Upper lobe of left lung (tissue), 6 donors: ENCODE results near the gene PNPT1. TPM values are rescaled to one million over a fixed set of nuclear protein-coding genes. Genes with fewer than 3 reads are reported as not detected.

Experiments used
- ATAC-seq, 2 donors: fragments of 200-7000 bp; cut with Tn5 transposase; one replicate each; pipeline ENCODE4 v1.9.1; 2022; ENCODE audit warnings: mild to moderate bottlenecking in 2 of 2, moderate library complexity in 2 of 2; ENCODE audit not compliant: low FRiP score in 2 of 2
- DNase-seq, 2 donors: peaks; one replicate each; pipeline ENCODE4 v3.0.0-alpha.2; 2019 to 2020
- H3K27ac ChIP-seq, 4 donors: fragments of 200-600 bp; sonication (generic); one replicate each; pipeline ENCODE4 v1.5.1; 2016 to 2019
- H3K27me3 ChIP-seq, 4 donors: fragments of 200-600 bp; sonication (generic); one replicate each; pipeline ENCODE4 v1.5.1; 2017 to 2019
- H3K36me3 ChIP-seq, 4 donors: fragments of 200-600 bp; sonication (generic); one replicate each; pipeline ENCODE4 v1.5.1; 2016 to 2019
- H3K4me1 ChIP-seq, 4 donors: fragments of 200-600 bp; sonication (generic); one replicate each; pipeline ENCODE4 v1.5.1; 2018 to 2019
- H3K4me3 ChIP-seq, 4 donors: fragments of 200-600 bp; sonication (generic); one replicate each; pipeline ENCODE4 v1.5.1; 2017 to 2019; ENCODE audit warnings: mild to moderate bottlenecking in 2 of 4, moderate library complexity in 1 of 4
- H3K9me3 ChIP-seq, 4 donors: fragments of 200-600 bp; sonication (generic); one replicate each; pipeline ENCODE4 v1.5.1; 2018 to 2019
- CTCF ChIP-seq, 6 experiments: fragments of 450-650 bp in 4 of 6; fragments of 200-600 bp in 2 of 6; sonication (generic) in 2 of 6; IDR thresholded peaks; one replicate each; pipeline ENCODE4 v1.5.1; 2016 to 2019; ENCODE audit warnings: antibody characterized with exemption in 6 of 6
- EP300 ChIP-seq, 4 donors: sonication (generic); formaldehyde crosslinking; IDR thresholded peaks; one replicate each; pipeline ENCODE4 v1.5.1; 2017; ENCODE audit warnings: antibody characterized with exemption in 4 of 4, control low read depth in 2 of 4
- POLR2A ChIP-seq, 4 donors: fragments of 450-650 bp; IDR thresholded peaks; one replicate each; pipeline ENCODE4 v1.5.1; 2016 to 2017; ENCODE audit warnings: antibody characterized with exemption in 4 of 4, mild to moderate bottlenecking in 2 of 4
- POLR2AphosphoS5 ChIP-seq, 2 donors: sonication (generic); formaldehyde crosslinking; IDR thresholded peaks; one replicate each; pipeline ENCODE4 v1.5.1; 2017; ENCODE audit warnings: antibody characterized with exemption in 2 of 2
- WGBS, 2 donors: methylation state at CpG; one replicate each; pipeline ENCODE4 v1.1.5; 2017 to 2018; 5-methylcytosine and 5-hydroxymethylcytosine counted together
- total RNA-seq, 6 donors: library from RNA; depleted of rRNA in 4 of 6; stranded (reverse); fragments of >200 nt in 4 of 6; gene quantifications; one replicate each; pipeline versions ENCODE4 v1.1.0 to v1.2.1, GENCODE V29; 2016 to 2021
- donor health status: DM: no; HTN: no; CAD: no; lungs with moderate emphysema.
- donor health status: DM: no; HTN: yes; CAD: no; lungs with severe emphysema.

PNPT1 gene
- total RNA-seq, 6 donors from 2014 or later = 12.6 to 23.3 (median 15.1) TPM

DNA sequence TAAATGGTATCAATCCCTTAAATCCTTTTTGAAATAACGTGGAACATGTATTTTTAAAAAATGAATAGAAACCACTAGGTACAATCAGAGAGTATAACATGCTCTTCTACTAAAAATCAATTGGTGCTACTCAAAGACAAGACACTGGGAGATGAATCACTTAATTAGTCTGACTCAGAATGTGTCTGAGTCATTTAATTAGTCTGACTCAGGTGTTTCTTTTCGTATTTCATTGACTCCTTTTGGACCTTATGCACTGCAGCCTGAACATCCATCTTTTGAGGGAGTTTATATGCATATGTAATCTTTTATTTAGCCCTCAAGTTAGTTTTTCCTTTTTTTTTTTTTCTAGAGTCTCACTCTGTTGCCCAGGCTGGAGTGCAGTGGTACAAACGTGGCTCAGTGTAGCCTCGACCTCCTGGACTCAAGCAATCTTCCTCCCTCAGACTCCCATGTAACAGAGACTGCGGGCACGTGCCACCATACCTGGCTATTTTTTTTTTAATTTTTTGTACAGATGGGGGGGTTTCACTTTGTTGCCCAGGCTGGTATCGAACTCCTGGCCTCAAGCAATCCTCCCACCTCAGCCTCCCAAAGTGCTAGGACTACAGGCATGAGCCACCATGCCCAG is 102.7 kb downstream of the PNPT1 start:
- Histone ChIP-seq H3K4me3 (no peak overlapping the region), H3K27me3 (no peaks in the 10 kb centered on the region), H3K27ac (no peak overlapping the region), H3K36me3 (peaks cover 0 to 38% (median 3%) of the 10 kb centered on the region in 4 donors), H3K4me1 (peaks cover 0 to 9% (median 3%) of the 10 kb centered on the region in 4 donors), H3K9me3 (no peaks in the 10 kb centered on the region)
- 89 to 92% methylated on average over 7 of the region's 7 CpGs for WGBS, 2 donors
- DNase-seq (no peak), ATAC-seq (no peak)
- no peak for TF ChIP-seq POLR2A (IDR thresholded peaks at IDR 0.05)
- TF ChIP-seq POLR2AphosphoS5 (IDR thresholded peaks at IDR 0.05) = no peak

GRCh38 chr2:55585451-55586080 is 108.1 kb downstream of the PNPT1 start:
- no peak overlapping the region for H3K4me3 ChIP-seq
- H3K36me3 ChIP-seq = peaks cover 0 to 63% (median 12%) of the 10 kb centered on the region in 4 donors
- no peaks in the 10 kb centered on the region for H3K27me3 ChIP-seq
- no peak overlapping the region for H3K27ac ChIP-seq
- no peaks in the 10 kb centered on the region for H3K9me3 ChIP-seq
- DNase-seq (no peak), ATAC-seq (no peak)
- 81 to 88% methylated on average over 2 of the region's 2 CpGs for WGBS, 2 donors
- TF ChIP-seq CTCF (IDR thresholded peaks at IDR 0.05) (no peak), EP300 (IDR thresholded peaks at IDR 0.05) (no peak), POLR2A (IDR thresholded peaks at IDR 0.05) (no peak)
- peaks cover 0 to 5% (median 1%) of the 10 kb centered on the region in 4 donors for H3K4me1 ChIP-seq

Other genes starting within 250 kb of the PNPT1 start
- 10 to 100 TPM; 14.9 to 31.5 (median 22.6) TPM for gene CFAP36, start 174.1 kb downstream of the PNPT1 start, total RNA-seq
- 100 to 1,000 TPM in 1 of 6 donors, 10 to 100 TPM in 5; 37.2 to 117 (median 53.7) TPM for gene PPP4R3B, start 76.2 kb downstream of the PNPT1 start, total RNA-seq
- 100 to 1,000 TPM in 5 of 6 donors, 10 to 100 TPM in 1; 65.0 to 293 (median 213) TPM for gene EFEMP1, start 229.9 kb upstream of the PNPT1 start, total RNA-seq